Prostate gland (tissue), 2 donors: Measurements from ENCODE around the gene TMCO4.

Source experiments
- CTCF ChIP-seq, 4 experiments: fragments of 200-600 bp in 2 of 4; fragments of 450-650 bp in 2 of 4; sonication (generic) in 2 of 4; IDR thresholded peaks; 1 replicate in 3 of 4; 2 replicates in 1 of 4; pipeline ENCODE4 v1.5.1; 2016 to 2019; ENCODE audit warnings: antibody characterized with exemption in 4 of 4, mild to moderate bottlenecking in 2 of 4, moderate library complexity in 2 of 4
- POLR2A ChIP-seq: fragments of 450-650 bp; IDR thresholded peaks from one replicate; pipeline ENCODE4 v1.6.1; 2016; ENCODE audit warnings: antibody characterized with exemption, mild to moderate bottlenecking
- POLR2AphosphoS5 ChIP-seq: sonication (generic); formaldehyde crosslinking; IDR thresholded peaks from one replicate; pipeline ENCODE4 v1.6.1; 2017; ENCODE audit warnings: antibody characterized with exemption

GRCh38 chr1:19756480-19756879, 43.2 kb downstream of the TMCO4 start:
- no peak for TF ChIP-seq CTCF (IDR thresholded peaks at IDR 0.05)
- no peak for TF ChIP-seq POLR2AphosphoS5
- no peak for TF ChIP-seq POLR2A
